CD4-positive, alpha-beta memory T cell (primary cell): ENCODE results near the gene CNTNAP1. TPM values are rescaled to one million over a fixed set of nuclear protein-coding genes. Genes with fewer than 3 reads are reported as not detected.

ENCODE experiments used
- CTCF ChIA-PET: fragments of 350-600 bp; sonication (Branson Sonifier 250); formaldehyde crosslinking; loops from one replicate; lab custom pipeline; 2021; ENCODE audit warnings: inconsistent platforms; ENCODE audit not compliant: partially characterized antibody; lab: Charles Lee
- POLR2A ChIA-PET: fragments of 350-600 bp; sonication (Branson Sonifier 250); formaldehyde crosslinking; loops from one replicate; lab custom pipeline; 2021; ENCODE audit not compliant: partially characterized antibody; lab: Charles Lee
- DNase-seq, 5 donors: peaks; one replicate each; pipeline versions ENCODE4 v3.0.0 to v3.0.0-alpha.2; 2020 to 2022; ENCODE audit warnings: mixed read lengths in 1 of 5
- H3K27ac ChIP-seq: one replicate; pipeline ENCODE4 v1.7.0; 2013; ENCODE audit warnings: low read depth, low read length
- H3K27me3 ChIP-seq: 2 replicates; pipeline ENCODE4 v1.7.0; 2013; ENCODE audit warnings: mild to moderate bottlenecking, low read length, moderate library complexity; ENCODE audit not compliant: insufficient read depth
- H3K36me3 ChIP-seq: 2 replicates; pipeline ENCODE4 v1.7.0; 2013; ENCODE audit warnings: mild to moderate bottlenecking, low read length, moderate library complexity; ENCODE audit not compliant: insufficient read depth
- H3K4me1 ChIP-seq: 2 replicates; pipeline ENCODE4 v1.7.0; 2013; ENCODE audit warnings: mild to moderate bottlenecking, low read length, moderate library complexity; ENCODE audit not compliant: insufficient read depth
- H3K4me3 ChIP-seq, 2 donors: one replicate each; pipeline ENCODE4 v1.7.0; 2013; ENCODE audit warnings: low read length in 2 of 2, mild to moderate bottlenecking in 1 of 2
- H3K9me3 ChIP-seq, 2 donors: one replicate each; pipeline ENCODE4 v1.7.0; 2013; ENCODE audit warnings: low read length in 2 of 2, control low read depth in 1 of 2; ENCODE audit not compliant: control insufficient read depth in 1 of 2
- H3K27ac Mint-ChIP-seq, 7 donors: one replicate each; pipeline ENCODE4 v1.8.0; 2020 to 2021; ENCODE audit warnings: mixed read lengths in 7 of 7, mild to moderate bottlenecking in 6 of 7, inconsistent platforms in 3 of 7, moderate library complexity in 3 of 7
- H3K27me3 Mint-ChIP-seq, 2 donors: one replicate each; pipeline ENCODE4 v1.8.0; 2020 to 2021; ENCODE audit warnings: mixed read lengths in 2 of 2
- H3K36me3 Mint-ChIP-seq, 2 donors: one replicate each; pipeline ENCODE4 v1.8.0; 2020 to 2021; ENCODE audit warnings: mixed read lengths in 2 of 2, inconsistent platforms in 1 of 2, mild to moderate bottlenecking in 1 of 2
- H3K4me1 Mint-ChIP-seq, 4 donors: one replicate each; pipeline ENCODE4 v1.8.0; 2020 to 2021; ENCODE audit warnings: mixed read lengths in 4 of 4, mild to moderate bottlenecking in 1 of 4
- H3K4me3 Mint-ChIP-seq, 8 donors: one replicate each; pipeline ENCODE4 v1.8.0; 2020 to 2021; ENCODE audit warnings: mixed read lengths in 8 of 8, mild to moderate bottlenecking in 7 of 8, moderate library complexity in 6 of 8, inconsistent platforms in 3 of 8
- H3K9me3 Mint-ChIP-seq, 8 donors: one replicate each; pipeline ENCODE4 v1.8.0; 2020 to 2021; ENCODE audit warnings: mixed read lengths in 8 of 8, mild to moderate bottlenecking in 5 of 8, inconsistent platforms in 3 of 8, moderate library complexity in 1 of 8
- intact Hi-C: fragments of 100-400 bp; cut with micrococcal nuclease; formaldehyde crosslinking; loops from one replicate; pipeline ENCODE4 v1.15.1; 2023
- polyA plus RNA-seq, 2 donors: library from polyadenylated mRNA; unstranded; fragments of 300-500 nt; fragmentation: Illumina TruSeq; gene quantifications; one replicate each; pipeline ENCODE4 v1.2.3, GENCODE V29; 2021
- total RNA-seq, 2 experiments: library from RNA; stranded (reverse); gene quantifications; one replicate each; pipeline ENCODE4 v1.2.3, GENCODE V29; 2021

Gene CNTNAP1
- total and polyA plus RNA-seq, 4 experiments from 2014 or later = 1.2 to 3.0 (median 2.5) TPM; not detected in 1

GRCh38 chr17:42678951-42679491 is 3.3 kb upstream of the CNTNAP1 start:
- intact Hi-C loops = loop anchor here (1.0 to 5.0 kb wide), 6 partner anchors 9 to 147 kb away; partner anchors contain the start of genes EZH1, RETREG3 and TUBG1
- Mint-ChIP-seq H3K4me1 (peaks cover 42 to 86% (median 60%) of the 10 kb centered on the region in 4 donors), H3K27ac (peak overlapping the region; percentile 86 to 94 (median 91)), H3K36me3 (peaks cover 0 to 9% of the 10 kb centered on the region in 2 donors), H3K9me3 (peaks cover 0 to 2% (median 0%) of the 10 kb centered on the region in 8 donors), H3K4me3 (peak overlapping the region; percentile 77 to 90 (median 88)), H3K27me3 (peaks cover 26 to 38% of the 10 kb centered on the region in 2 donors)
- ChIA-PET CTCF (interaction anchor here (0.5 to 3.6 kb wide), 15 partner anchors 8 to 250 kb away, joined by 3 to 38 read pairs (median 4); partner anchors contain the start of genes PSMC3IP, RETREG3, TUBG1 and TUBG2), POLR2A (interaction anchor here (0.7 to 6.3 kb wide), 8 partner anchors 10 to 290 kb away, joined by 3 to 55 read pairs (median 6); partner anchors contain the start of genes MLX, PSMC3IP, RETREG3 and STAT3)
- Histone ChIP-seq H3K36me3 (no peaks in the 10 kb centered on the region), H3K4me3 (peak overlapping the region in 1 of 2 donors; percentile 73), H3K4me1 (peaks cover 86% of the 10 kb centered on the region), H3K27ac (peak overlapping the region; percentile 58), H3K27me3 (peaks cover 32% of the 10 kb centered on the region), H3K9me3 (no peaks in the 10 kb centered on the region)
- DNase-seq = peak in 2 of 5 donors; percentile 43 to 74

DNA sequence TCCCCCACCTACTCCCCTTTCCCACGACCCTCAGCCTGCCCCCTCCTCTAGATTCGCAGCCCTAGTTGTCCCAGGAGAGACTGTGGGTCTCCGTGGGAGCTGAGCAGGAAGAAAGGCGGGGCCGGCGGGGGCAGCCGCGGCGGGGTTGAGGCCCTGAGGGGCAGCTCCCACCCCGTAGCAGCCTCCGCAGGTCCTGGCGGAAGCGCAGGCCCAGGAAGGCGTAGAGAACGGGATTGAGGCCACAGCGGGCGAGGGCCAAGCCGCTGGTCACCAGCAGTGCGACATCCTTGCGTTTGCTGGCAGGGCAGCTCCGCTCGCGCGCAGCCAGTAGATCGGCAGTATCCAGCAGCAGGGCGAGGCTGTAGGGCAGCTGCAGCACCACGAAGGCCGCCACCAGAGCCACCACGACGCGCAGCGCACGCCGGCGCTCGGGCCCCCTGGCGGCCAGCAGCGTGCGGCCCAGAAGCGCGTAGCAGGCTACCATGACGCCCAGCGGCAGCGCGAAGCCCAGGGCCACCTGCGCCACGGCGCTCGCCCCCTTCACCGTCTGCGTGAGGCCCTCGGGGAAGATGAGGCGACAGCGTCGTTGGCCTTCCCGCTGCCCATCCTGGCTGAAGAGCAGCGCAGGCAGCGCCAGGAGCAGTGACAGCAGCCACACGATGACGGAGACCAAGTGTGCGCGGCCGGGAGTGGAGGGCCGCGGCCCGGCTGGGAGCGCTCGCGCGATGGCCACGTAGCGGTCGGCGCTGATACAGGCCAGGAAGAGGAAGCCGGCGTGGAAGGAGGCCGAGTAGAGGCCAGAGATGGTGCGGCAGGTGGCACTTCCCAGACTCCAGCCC is 2.6 kb upstream of the CNTNAP1 start:
- H3K9me3 ChIP-seq = no peaks in the 10 kb centered on the region
- Mint-ChIP-seq H3K27ac (peak overlapping the region; percentile 78 to 94 (median 90)), H3K4me1 (peaks cover 36 to 82% (median 54%) of the 10 kb centered on the region in 4 donors), H3K36me3 (peaks cover 0 to 9% of the 10 kb centered on the region in 2 donors), H3K27me3 (peaks cover 20 to 31% of the 10 kb centered on the region in 2 donors), H3K4me3 (peak overlapping the region; percentile 77 to 90 (median 80)), H3K9me3 (peaks cover 0 to 2% (median 0%) of the 10 kb centered on the region in 8 donors)
- peak overlapping the region; percentile 58 for H3K27ac ChIP-seq
- CTCF ChIA-PET = interaction anchor here (0.5 to 3.6 kb wide), 19 partner anchors 8 to 251 kb away, joined by 3 to 38 read pairs (median 4); partner anchors contain the start of genes PSMC3IP, RETREG3, TUBG1 and TUBG2
- H3K27me3 ChIP-seq = peaks cover 25% of the 10 kb centered on the region
- no peaks in the 10 kb centered on the region for H3K36me3 ChIP-seq
- intact Hi-C loops = loop anchor here (1.0 to 5.0 kb wide), 6 partner anchors 9 to 147 kb away; partner anchors contain the start of genes EZH1, RETREG3 and TUBG1
- DNase-seq = peak; percentile 67 to 80 (median 75)
- H3K4me3 ChIP-seq = peak overlapping the region in 1 of 2 donors; percentile 34
- POLR2A ChIA-PET = interaction anchor here (1.0 to 6.3 kb wide), 8 partner anchors 11 to 112 kb away, joined by 3 to 55 read pairs (median 6); partner anchors contain the start of genes MLX, PSMC3IP, RETREG3 and TUBG1
- peaks cover 79% of the 10 kb centered on the region for H3K4me1 ChIP-seq

- no peaks in the 10 kb centered on the region for H3K9me3 ChIP-seq
- H3K4me1 ChIP-seq = peaks cover 74% of the 10 kb centered on the region
- DNase-seq = no peak
- intact Hi-C loops = no loop called here
- ChIA-PET POLR2A (interaction anchor here (0.5 to 6.3 kb wide), 6 partner anchors 11 to 419 kb away, joined by 3 to 55 read pairs (median 4); partner anchors contain the start of genes PSMC3IP, RETREG3 and TUBG1), CTCF (interaction anchor here (0.9 to 3.6 kb wide), 12 partner anchors 9 to 148 kb away, joined by 3 to 38 read pairs (median 3); partner anchors contain the start of genes PSMC3IP, RETREG3, TUBG1 and TUBG2)
- Mint-ChIP-seq H3K27me3 (peaks cover 16 to 28% of the 10 kb centered on the region in 2 donors), H3K4me3 (peak overlapping the region in 7 of 8 donors; percentile 48 to 84 (median 76)), H3K27ac (peak overlapping the region in 6 of 7 donors; percentile 10 to 88 (median 50)), H3K36me3 (peaks cover 0 to 9% of the 10 kb centered on the region in 2 donors), H3K4me1 (peaks cover 36 to 77% (median 51%) of the 10 kb centered on the region in 4 donors), H3K9me3 (peaks cover 0 to 2% (median 0%) of the 10 kb centered on the region in 8 donors)
- H3K36me3 ChIP-seq = no peaks in the 10 kb centered on the region
- H3K27me3 ChIP-seq = peaks cover 19% of the 10 kb centered on the region
- H3K27ac ChIP-seq = peak overlapping the region; percentile 58
- H3K4me3 ChIP-seq = peak overlapping the region in 1 of 2 donors; percentile 34
Observed at GRCh38 chr17:42680331-42680808, 2.0 kb upstream of the CNTNAP1 start.

- H3K9me3 ChIP-seq = no peaks in the 10 kb centered on the region
- H3K27ac ChIP-seq = no peak overlapping the region
- H3K4me1 ChIP-seq = peaks cover 52% of the 10 kb centered on the region
- CTCF ChIA-PET = interaction anchor here (0.7 to 3.2 kb wide), 4 partner anchors 27 to 104 kb away, joined by 3 to 12 read pairs (median 4); partner anchors contain the start of gene PSMC3IP
- intact Hi-C loops = no loop called here
- no peak for DNase-seq
- Mint-ChIP-seq H3K4me1 (peaks cover 30 to 60% (median 44%) of the 10 kb centered on the region in 4 donors), H3K27ac (peak overlapping the region in 6 of 7 donors; percentile 8 to 88 (median 56)), H3K27me3 (peaks cover 15 to 25% of the 10 kb centered on the region in 2 donors), H3K9me3 (peaks cover 0 to 2% (median 0%) of the 10 kb centered on the region in 8 donors), H3K4me3 (peak overlapping the region; percentile 78 to 89 (median 82)), H3K36me3 (peaks cover 0 to 5% of the 10 kb centered on the region in 2 donors)
- H3K36me3 ChIP-seq = no peaks in the 10 kb centered on the region
- POLR2A ChIA-PET = interaction anchor here (0.9 to 1.6 kb wide), 7 partner anchors 11 to 141 kb away, joined by 3 to 6 read pairs (median 4); partner anchors contain the start of genes BECN1, PSMC3IP, RETREG3 and TUBG1
- H3K4me3 ChIP-seq = peak overlapping the region in 1 of 2 donors; percentile 62
- peaks cover 12% of the 10 kb centered on the region for H3K27me3 ChIP-seq
Observed at GRCh38 chr17:42682722-42683403, 532 bp downstream of the CNTNAP1 start.

- Histone ChIP-seq H3K4me3 (no peak overlapping the region), H3K4me1 (peaks cover 48% of the 10 kb centered on the region), H3K27me3 (peaks cover 12% of the 10 kb centered on the region), H3K27ac (no peak overlapping the region), H3K36me3 (no peaks in the 10 kb centered on the region), H3K9me3 (no peaks in the 10 kb centered on the region)
- Mint-ChIP-seq H3K4me1 (peaks cover 27 to 54% (median 41%) of the 10 kb centered on the region in 4 donors), H3K4me3 (peak overlapping the region; percentile 75 to 89 (median 82)), H3K27ac (peak overlapping the region in 5 of 7 donors; percentile 8 to 86 (median 48)), H3K36me3 (peaks cover 0 to 2% of the 10 kb centered on the region in 2 donors), H3K27me3 (peaks cover 15 to 25% of the 10 kb centered on the region in 2 donors), H3K9me3 (no peaks in the 10 kb centered on the region)
- ChIA-PET POLR2A (interaction anchor here (0.9 to 1.6 kb wide), 6 partner anchors 23 to 141 kb away, joined by 3 to 6 read pairs (median 4); partner anchors contain the start of genes BECN1, PSMC3IP, RETREG3 and TUBG1), CTCF (interaction anchor here (0.7 to 3.2 kb wide), 4 partner anchors 27 to 105 kb away, joined by 3 to 12 read pairs (median 4); partner anchors contain the start of gene PSMC3IP)
- DNase-seq = no peak
- intact Hi-C loops = no loop called here
Observed at GRCh38 chr17:42683407-42684034, 1.2 kb downstream of the CNTNAP1 start.
